Keratinocyte (primary cell): ENCODE results near the gene LGALS13.

Experiments
- CTCF ChIP-seq, 3 experiments: IDR thresholded peaks in 1 of 3; conservative IDR thresholded peaks in 1 of 3; optimal IDR thresholded peaks in 1 of 3; 2 replicates in 2 of 3; 3 replicates in 1 of 3; pipeline versions ENCODE3 to v1.5.1; 2011; ENCODE audit warnings: low read length in 3 of 3, mild to moderate bottlenecking in 3 of 3, moderate library complexity in 2 of 3, control low read depth in 1 of 3, inconsistent platforms in 1 of 3; ENCODE audit not compliant: insufficient read depth in 2 of 3; ENCODE audit errors: extremely low read depth in 1 of 3
- EZH2 ChIP-seq: IDR thresholded peaks from one replicate; pipeline ENCODE4 v1.6.1; 2012; ENCODE audit warnings: inconsistent platforms, mild to moderate bottlenecking, low read length, moderate library complexity

GRCh38 chr19:39566064-39566463, 36.3 kb upstream of the LGALS13 start:
- TF ChIP-seq CTCF (optimal IDR thresholded peaks at IDR 0.05 in 1 of 3, IDR thresholded peaks at IDR 0.05 in 1 of 3, conservative IDR thresholded peaks at IDR 0.05 in 1 of 3; ENCODE audit: extremely low read depth in 1 of 3, insufficient read depth in 2 of 3, low read length in 3 of 3) (no peak), EZH2 (no peak)
